Endothelial cell of umbilical vein (primary cell): Measurements from ENCODE around the gene BBLN.

Source experiments
- EZH2 ChIP-seq: IDR thresholded peaks from 2 replicates; pipeline ENCODE4 v1.6.1; 2012; ENCODE audit warnings: borderline replicate concordance, low read depth, mild to moderate bottlenecking, moderate library complexity, low read length, inconsistent platforms; ENCODE audit not compliant: severe bottlenecking
- POLR2A ChIP-seq: IDR thresholded peaks from 2 replicates; pipeline ENCODE4 v1.6.1; 2012; ENCODE audit warnings: low read depth, mild to moderate bottlenecking, control low read depth, low read length
- POLR2AphosphoS5 ChIP-seq: IDR thresholded peaks from 2 replicates; pipeline ENCODE4 v1.6.1; 2012; ENCODE audit warnings: low read depth, mild to moderate bottlenecking, control low read depth, low read length, moderate library complexity; ENCODE audit not compliant: insufficient read depth

- TF ChIP-seq POLR2A: no peak
- TF ChIP-seq EZH2: no peak
- TF ChIP-seq POLR2AphosphoS5: no peak
Measured at GRCh38 chr9:128116104-128117083, 43.7 kb upstream of the BBLN start.
